K562 (cell line): Measurements from ENCODE around the gene CASKIN1. TPM values are rescaled to one million over a fixed set of nuclear protein-coding genes. Genes with fewer than 3 reads are reported as not detected.

ENCODE experiments used
- KDM5B ChIP-seq: fragments of 200-600 bp; sonication (generic); IDR thresholded peaks from 2 replicates; pipeline ENCODE4 v1.6.1; 2012; ENCODE audit warnings: low read depth, mild to moderate bottlenecking, moderate library complexity, low read length, control low read depth, inconsistent platforms; ENCODE audit not compliant: insufficient replicate concordance
- TAL1 ChIP-seq: fragments of 450-650 bp; IDR thresholded peaks from 2 replicates; pipeline ENCODE4 v1.6.1; 2016; ENCODE audit warnings: mild to moderate bottlenecking
- ZNF778 ChIP-seq: fragments of 450-650 bp; formaldehyde crosslinking; IDR thresholded peaks from 2 replicates; pipeline ENCODE4 v1.4.0; 2020; ENCODE audit warnings: mild to moderate bottlenecking, moderate library complexity
- polyA plus RNA-seq, 8 experiments: library from polyadenylated mRNA; depleted of rRNA in 4 of 8; stranded (reverse) in 5 of 8; unstranded in 3 of 8; fragments of >200 nt; fragmentation: Nextera tagmentation in 2 of 8; fragmentation: Illumina TruSeq in 1 of 8; extraction: Ambion mirVana in 2 of 8; extraction: Trizol in 1 of 8; gene quantifications; 2 replicates each; pipeline versions ENCODE4 v1.2.1 to v1.2.3, GENCODE V29; 2011 to 2014; ENCODE audit warnings: inconsistent platforms in 1 of 8, missing spikeins in 1 of 8
- total RNA-seq, 7 experiments: library from RNA; depleted of rRNA in 6 of 7; stranded (reverse); fragments of >200 nt in 6 of 7; fragmentation: Illumina TruSeq in 2 of 7; extraction: Trizol in 2 of 7; gene quantifications; 2 replicates each; pipeline versions ENCODE4 v1.2.1 to v1.2.3, GENCODE V29; 2011 to 2021; ENCODE audit warnings: low replicate concordance in 1 of 7
- TF ChIP-seq, protein P1 (sequence below): fragments of 250-450 bp; sonication (Bioruptor Pico); IDR thresholded peaks from 2 replicates; pipeline ENCODE4 v1.5.0; 2020; ENCODE audit warnings: mild to moderate bottlenecking, borderline replicate concordance
- TF ChIP-seq, protein P2 (sequence below), 2 experiments: fragments of 450-650 bp; IDR thresholded peaks; 2 replicates each; pipeline ENCODE4 v1.6.1; 2018; ENCODE audit warnings: mild to moderate bottlenecking in 2 of 2, low read depth in 1 of 2; ENCODE audit not compliant: partially characterized antibody in 2 of 2

Gene CASKIN1
- total and polyA plus RNA-seq, 9 of the 15 experiments (the other 6 are each of a cell fraction or from before 2014, with no cell fraction given) = 0.15 to 4.5 (median 1.5) TPM; not detected in 2

DNA sequence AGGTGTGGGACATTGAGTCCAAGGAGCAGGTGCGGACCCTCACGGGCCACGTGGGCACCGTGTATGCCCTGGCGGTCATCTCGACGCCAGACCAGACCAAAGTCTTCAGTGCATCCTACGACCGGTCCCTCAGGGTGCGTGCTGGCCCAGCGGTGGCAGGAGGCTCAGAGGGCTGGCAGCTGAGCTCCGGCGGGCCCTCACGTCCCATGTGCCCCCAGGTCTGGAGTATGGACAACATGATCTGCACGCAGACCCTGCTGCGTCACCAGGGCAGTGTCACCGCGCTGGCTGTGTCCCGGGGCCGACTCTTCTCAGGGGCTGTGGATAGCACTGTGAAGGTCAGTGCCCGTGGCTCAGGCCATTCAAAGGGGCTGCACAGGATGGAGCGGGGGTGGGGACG is 20.4 kb downstream of the CASKIN1 start (continued):
- TF ChIP-seq KDM5B (no peak), TAL1 (no peak), ZNF778 (CRISPR knock-in tag) (no peak)
- TF ChIP-seq, protein P1, sequence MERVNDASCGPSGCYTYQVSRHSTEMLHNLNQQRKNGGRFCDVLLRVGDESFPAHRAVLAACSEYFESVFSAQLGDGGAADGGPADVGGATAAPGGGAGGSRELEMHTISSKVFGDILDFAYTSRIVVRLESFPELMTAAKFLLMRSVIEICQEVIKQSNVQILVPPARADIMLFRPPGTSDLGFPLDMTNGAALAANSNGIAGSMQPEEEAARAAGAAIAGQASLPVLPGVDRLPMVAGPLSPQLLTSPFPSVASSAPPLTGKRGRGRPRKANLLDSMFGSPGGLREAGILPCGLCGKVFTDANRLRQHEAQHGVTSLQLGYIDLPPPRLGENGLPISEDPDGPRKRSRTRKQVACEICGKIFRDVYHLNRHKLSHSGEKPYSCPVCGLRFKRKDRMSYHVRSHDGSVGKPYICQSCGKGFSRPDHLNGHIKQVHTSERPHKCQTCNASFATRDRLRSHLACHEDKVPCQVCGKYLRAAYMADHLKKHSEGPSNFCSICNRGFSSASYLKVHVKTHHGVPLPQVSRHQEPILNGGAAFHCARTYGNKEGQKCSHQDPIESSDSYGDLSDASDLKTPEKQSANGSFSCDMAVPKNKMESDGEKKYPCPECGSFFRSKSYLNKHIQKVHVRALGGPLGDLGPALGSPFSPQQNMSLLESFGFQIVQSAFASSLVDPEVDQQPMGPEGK (CRISPR knock-in tag) = no peak
- TF ChIP-seq, protein P2, sequence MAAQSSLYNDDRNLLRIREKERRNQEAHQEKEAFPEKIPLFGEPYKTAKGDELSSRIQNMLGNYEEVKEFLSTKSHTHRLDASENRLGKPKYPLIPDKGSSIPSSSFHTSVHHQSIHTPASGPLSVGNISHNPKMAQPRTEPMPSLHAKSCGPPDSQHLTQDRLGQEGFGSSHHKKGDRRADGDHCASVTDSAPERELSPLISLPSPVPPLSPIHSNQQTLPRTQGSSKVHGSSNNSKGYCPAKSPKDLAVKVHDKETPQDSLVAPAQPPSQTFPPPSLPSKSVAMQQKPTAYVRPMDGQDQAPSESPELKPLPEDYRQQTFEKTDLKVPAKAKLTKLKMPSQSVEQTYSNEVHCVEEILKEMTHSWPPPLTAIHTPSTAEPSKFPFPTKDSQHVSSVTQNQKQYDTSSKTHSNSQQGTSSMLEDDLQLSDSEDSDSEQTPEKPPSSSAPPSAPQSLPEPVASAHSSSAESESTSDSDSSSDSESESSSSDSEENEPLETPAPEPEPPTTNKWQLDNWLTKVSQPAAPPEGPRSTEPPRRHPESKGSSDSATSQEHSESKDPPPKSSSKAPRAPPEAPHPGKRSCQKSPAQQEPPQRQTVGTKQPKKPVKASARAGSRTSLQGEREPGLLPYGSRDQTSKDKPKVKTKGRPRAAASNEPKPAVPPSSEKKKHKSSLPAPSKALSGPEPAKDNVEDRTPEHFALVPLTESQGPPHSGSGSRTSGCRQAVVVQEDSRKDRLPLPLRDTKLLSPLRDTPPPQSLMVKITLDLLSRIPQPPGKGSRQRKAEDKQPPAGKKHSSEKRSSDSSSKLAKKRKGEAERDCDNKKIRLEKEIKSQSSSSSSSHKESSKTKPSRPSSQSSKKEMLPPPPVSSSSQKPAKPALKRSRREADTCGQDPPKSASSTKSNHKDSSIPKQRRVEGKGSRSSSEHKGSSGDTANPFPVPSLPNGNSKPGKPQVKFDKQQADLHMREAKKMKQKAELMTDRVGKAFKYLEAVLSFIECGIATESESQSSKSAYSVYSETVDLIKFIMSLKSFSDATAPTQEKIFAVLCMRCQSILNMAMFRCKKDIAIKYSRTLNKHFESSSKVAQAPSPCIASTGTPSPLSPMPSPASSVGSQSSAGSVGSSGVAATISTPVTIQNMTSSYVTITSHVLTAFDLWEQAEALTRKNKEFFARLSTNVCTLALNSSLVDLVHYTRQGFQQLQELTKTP (IDR thresholded peaks at IDR 0.05; ENCODE audit: low read depth in 1 of 2, partially characterized antibody in 2 of 2) = no peak
